HCEC 1CT (cell line): ENCODE results near the gene ARHGAP28.
"Not testable (repeated sequence)": the region's sequence is repeated elsewhere in the genome, so short reads cannot be mapped to it uniquely, and the experiment has no call there.

Experiments
- DNase-seq: peaks from one replicate; pipeline ENCODE4 v3.0.0-alpha.2; 2017

ARHGAP28 gene

DNA sequence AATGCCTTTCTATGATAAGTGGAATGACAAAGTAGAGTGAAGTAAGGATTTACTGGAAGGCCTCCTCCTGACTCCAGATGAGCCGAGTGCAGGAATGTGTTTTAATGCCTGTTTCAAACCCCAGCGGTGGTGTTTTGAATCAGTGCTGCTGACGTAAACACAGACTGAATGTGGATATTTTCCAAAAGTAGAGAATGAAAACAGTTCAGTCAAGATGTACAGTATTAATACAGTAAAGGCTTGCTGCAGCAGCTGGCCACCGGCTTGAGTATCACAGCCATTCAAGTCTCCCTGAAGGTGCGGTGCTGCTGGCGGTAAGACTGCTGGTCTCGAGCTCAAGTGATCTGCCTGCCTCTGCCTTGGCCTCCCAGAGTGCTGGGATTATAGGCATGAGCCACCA is 46.7 kb downstream of the ARHGAP28 start:
- DNase-seq, result peak; percentile 4

- no peak for DNase-seq
These were observed 48.0 kb downstream of the ARHGAP28 start for GRCh38 chr18:6777509-6777908.

- no peak for DNase-seq
These were observed 49.1 kb downstream of the ARHGAP28 start for GRCh38 chr18:6778459-6779247.

DNA sequence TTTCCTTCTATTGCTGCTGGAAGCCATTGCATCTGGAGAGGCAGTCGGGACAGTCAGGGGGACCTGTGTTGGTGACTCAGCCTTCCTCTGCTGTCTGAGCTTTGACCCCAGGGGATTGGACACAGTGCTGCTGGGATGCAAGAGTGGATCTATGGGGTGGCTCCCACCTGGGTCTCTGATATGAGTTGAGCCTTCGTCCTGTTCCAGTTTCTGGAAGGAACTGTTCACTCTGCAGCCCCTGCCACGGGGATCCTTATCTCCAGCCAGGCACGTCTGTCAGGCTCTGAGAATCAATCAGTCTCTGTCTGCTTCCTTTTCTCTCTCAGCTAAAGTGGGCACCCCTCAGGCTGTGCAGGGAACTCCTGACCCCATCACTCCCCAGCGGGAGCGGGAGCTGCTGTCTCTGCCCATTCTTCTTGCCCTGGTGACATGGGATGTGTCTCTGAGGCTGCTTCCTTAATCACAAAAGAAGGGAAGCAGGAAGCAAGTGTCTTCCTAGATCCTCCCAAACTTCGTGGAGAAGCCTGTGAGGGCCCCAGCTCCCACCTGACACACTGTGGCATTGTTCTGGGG is 51.7 kb downstream of the ARHGAP28 start:
- DNase-seq, result no peak

DNA sequence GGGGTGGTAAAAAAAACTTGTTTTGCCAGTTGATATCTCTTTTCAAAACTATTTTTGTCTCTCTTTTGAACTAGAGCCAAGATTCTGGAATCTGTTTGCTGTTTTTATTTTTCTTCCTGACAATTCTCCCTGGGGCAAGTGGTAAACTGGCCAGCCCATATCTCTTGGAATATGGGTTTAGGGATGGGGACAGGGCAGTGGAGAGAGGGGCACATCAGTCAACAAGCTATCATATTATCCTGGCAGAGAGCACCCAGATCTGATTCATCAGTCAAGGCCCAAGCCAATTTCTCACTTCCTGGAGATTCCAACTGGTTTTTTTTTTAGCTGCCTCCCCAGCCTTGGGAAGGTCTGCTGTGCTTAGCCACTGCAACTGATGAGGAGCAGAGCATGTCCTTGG is 52.3 kb downstream of the ARHGAP28 start:
- DNase-seq, result peak; percentile 50

DNA sequence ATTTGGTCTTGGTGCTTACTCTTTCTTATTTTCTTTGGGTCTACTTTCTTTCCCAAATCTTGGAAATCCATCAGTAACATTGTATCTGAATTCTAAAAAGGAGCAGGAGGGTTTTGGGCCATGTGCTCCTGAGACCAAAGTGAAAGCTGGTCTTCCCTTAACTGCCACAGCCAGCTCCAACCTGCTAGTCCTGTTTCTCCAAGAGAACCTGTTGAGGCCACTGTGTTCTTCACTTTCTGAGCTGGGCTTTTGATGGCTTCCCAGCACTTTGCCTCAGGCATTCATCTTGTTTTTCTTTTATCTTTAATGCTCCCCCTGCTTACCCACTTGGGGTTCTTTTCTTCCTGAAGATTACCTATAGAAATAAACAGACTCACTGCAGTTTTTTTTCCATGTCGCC is 53.3 kb downstream of the ARHGAP28 start:
- no peak for DNase-seq

DNA sequence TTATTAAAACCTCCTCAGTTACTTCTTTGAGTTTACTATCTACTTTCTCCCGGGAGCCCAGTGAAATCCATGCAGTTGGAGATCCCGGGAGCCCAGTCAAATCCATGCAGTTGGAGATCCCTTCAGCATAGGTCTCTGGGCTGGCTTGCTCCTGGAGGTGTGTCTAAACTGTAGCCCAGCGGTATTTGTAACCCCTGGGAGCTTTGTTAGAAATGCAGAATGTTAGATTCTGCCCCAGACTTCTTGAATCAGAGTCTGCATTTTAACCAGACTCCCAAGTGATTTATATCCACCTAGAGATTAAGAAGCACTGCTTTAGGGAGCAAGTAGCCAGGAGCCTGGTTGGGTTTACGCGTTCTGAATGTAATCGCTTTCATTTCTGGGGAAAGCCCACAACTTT is 54.5 kb downstream of the ARHGAP28 start:
- DNase-seq, result no peak

GRCh38 chr18:6785001-6785400 is 55.5 kb downstream of the ARHGAP28 start:
- no peak for DNase-seq

- DNase-seq, result no peak
These were observed 55.9 kb downstream of the ARHGAP28 start for GRCh38 chr18:6785411-6785810.

GRCh38 chr18:6792391-6792790 is 62.9 kb downstream of the ARHGAP28 start:
- DNase-seq, result no peak

DNA sequence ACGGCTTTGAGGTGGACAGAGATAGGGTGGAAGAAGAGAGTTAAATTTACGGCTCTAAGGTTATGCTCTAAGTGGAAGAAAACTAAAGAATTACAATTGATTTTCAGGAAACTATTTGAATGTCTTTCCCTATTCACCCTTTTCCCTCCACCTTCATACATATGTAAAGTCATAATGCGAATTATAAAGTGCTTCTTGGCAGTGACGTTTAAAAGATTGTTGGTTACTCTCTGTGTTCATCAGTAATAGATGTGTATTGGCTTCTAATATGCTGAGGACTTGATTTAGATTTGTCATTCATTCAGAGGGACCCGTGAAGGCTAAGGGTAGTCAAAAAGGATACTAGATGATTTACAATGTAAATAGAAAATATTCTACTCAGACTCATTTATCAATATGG is 63.9 kb downstream of the ARHGAP28 start:
- DNase-seq, result no peak

DNA sequence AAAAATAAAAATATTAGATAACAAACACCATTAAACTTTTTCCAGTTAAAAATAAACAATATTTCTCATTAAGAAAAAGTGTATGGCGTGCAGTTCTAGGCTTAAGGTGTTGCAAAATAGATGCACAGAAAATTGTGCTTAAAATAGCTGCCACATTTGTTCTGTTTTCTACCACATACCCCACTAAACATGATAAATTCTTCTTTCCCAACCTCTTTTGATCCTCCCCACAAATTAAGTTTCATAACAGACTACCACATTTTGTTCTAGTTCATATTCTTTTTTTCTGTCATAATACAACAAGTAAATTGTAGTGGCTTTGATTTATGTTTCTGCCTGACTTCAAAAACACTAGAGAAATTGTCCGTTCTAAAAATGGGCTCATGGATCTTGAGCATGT is 64.5 kb downstream of the ARHGAP28 start:
- no peak for DNase-seq

GRCh38 chr18:6795307-6795706 is 65.8 kb downstream of the ARHGAP28 start:
- DNase-seq, result no peak

DNA sequence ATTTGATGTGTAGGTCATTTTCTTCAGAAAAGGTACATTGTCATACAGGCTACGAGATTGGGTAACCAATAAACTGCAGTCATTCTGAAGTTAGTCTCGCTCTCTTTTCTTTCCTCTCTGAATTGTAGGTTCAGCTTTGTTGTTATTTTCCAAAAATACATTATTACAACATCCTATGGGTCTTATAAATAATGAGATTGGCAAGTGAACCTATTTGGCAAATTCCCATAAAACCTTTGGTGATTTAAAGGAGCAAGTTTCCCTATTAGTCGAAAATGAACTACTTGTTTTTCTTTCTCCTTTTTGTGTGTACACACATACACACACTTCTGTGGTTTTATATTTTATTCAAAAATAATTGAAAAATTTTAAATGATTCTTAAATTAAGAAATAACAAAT is 67.0 kb downstream of the ARHGAP28 start:
- DNase-seq, result no peak

GRCh38 chr18:6797171-6797570 is 67.7 kb downstream of the ARHGAP28 start:
- no peak for DNase-seq

DNA sequence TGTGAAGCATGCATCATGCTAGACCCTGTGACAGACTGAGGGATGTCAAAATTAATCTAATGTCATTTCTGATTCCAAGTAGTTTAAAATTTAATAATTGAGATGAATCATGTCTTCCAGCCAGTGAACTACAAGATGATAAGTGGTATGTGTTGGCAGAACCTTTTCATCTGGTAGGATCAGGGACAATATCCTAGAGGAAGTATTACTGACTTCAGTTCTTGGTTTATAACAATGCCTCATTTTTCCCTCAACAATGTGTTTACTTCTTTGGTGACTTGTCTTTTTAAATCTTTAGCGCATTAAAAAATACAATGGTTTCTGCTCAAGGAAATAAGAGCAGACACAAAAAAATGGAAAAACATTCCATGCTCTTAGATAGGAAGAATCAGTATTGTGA is 69.4 kb downstream of the ARHGAP28 start:
- no peak for DNase-seq

GRCh38 chr18:6800309-6800708 is 70.8 kb downstream of the ARHGAP28 start:
- not testable (repeated sequence) for DNase-seq

- DNase-seq, result peak; percentile 5
These were observed 78.2 kb downstream of the ARHGAP28 start for GRCh38 chr18:6807515-6808257.

- no peak for DNase-seq
These were observed 80.7 kb downstream of the ARHGAP28 start for GRCh38 chr18:6810191-6810590.

- no peak for DNase-seq
These were observed 82.3 kb downstream of the ARHGAP28 start for GRCh38 chr18:6811816-6812215.

GRCh38 chr18:6814882-6815425 is 85.4 kb downstream of the ARHGAP28 start:
- DNase-seq, result no peak

GRCh38 chr18:6816154-6816553 is 86.6 kb downstream of the ARHGAP28 start:
- DNase-seq, result no peak

- DNase-seq, result no peak
These were observed 89.8 kb downstream of the ARHGAP28 start for GRCh38 chr18:6819332-6819731.

DNA sequence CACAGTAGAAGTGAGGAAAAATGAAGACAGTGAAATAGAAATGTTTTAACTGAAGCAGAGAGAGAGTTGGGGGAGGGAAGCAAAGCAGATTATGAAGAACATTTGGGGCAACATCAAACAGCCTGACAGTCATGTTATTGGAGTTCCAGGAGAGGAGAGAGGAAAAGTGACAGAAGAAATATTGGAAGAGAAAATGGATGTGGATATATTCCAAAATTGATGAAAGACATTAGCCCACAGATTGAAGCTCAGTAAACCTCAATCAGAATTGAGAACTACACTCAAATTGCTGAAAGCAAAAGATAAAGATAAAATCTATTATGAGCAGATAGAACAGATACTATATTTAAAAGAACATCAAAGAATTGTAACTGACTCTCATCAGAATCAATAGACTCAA is 90.8 kb downstream of the ARHGAP28 start:
- no peak for DNase-seq
